ENCODE data around the gene KDM6A.
A peak's percentile ranks its signal among the peaks of the same experiment; 100 is the strongest.
"Not testable (repeated sequence)": the region's sequence is repeated elsewhere in the genome, so short reads cannot be mapped to it uniquely, and the experiment has no call there.

The KDM6A gene

GRCh38 chrX:45007598-45007997, 134.6 kb downstream of the KDM6A start:
- DNase-seq (ENCODE audit: low spot score): no peak

- no peak for DNase-seq (ENCODE audit: low spot score)
Measured at GRCh38 chrX:45009371-45010000, 136.5 kb downstream of the KDM6A start.

- DNase-seq (ENCODE audit: low spot score): no peak
Measured at GRCh38 chrX:45011131-45011530, 138.1 kb downstream of the KDM6A start.

- no peak for DNase-seq (ENCODE audit: low spot score)
Measured at GRCh38 chrX:45011597-45011996, 138.6 kb downstream of the KDM6A start.

- no peak for DNase-seq (ENCODE audit: low spot score)
Measured at GRCh38 chrX:45017946-45018345, 145.0 kb downstream of the KDM6A start.

- no peak for DNase-seq (ENCODE audit: low spot score)
Measured at GRCh38 chrX:45022150-45022549, 149.2 kb downstream of the KDM6A start.

GRCh38 chrX:45024501-45024900, 151.5 kb downstream of the KDM6A start:
- no peak for DNase-seq (ENCODE audit: low spot score)

- DNase-seq (ENCODE audit: low spot score): no peak
Measured at GRCh38 chrX:45026036-45026435, 153.0 kb downstream of the KDM6A start.

- DNase-seq (ENCODE audit: low spot score): no peak
Measured at GRCh38 chrX:45031830-45032378, 158.9 kb downstream of the KDM6A start.

GRCh38 chrX:45035071-45035470, 162.1 kb downstream of the KDM6A start:
- DNase-seq (ENCODE audit: low spot score): no peak

- DNase-seq (ENCODE audit: low spot score): no peak
Measured at GRCh38 chrX:45036161-45036560, 163.2 kb downstream of the KDM6A start.

GRCh38 chrX:45040137-45040536, 167.1 kb downstream of the KDM6A start:
- DNase-seq (ENCODE audit: low spot score): not testable (repeated sequence)

GRCh38 chrX:45046417-45046816, 173.4 kb downstream of the KDM6A start:
- no peak for DNase-seq (ENCODE audit: low spot score)

GRCh38 chrX:45050558-45050957, 177.6 kb downstream of the KDM6A start:
- no peak for DNase-seq (ENCODE audit: low spot score)

GRCh38 chrX:45056428-45057145, 183.6 kb downstream of the KDM6A start:
- DNase-seq (ENCODE audit: low spot score): no peak

GRCh38 chrX:45059906-45060305, 186.9 kb downstream of the KDM6A start:
- DNase-seq (ENCODE audit: low spot score): not testable (repeated sequence)

GRCh38 chrX:45063319-45064095, 190.5 kb downstream of the KDM6A start:
- DNase-seq (ENCODE audit: low spot score): no peak

GRCh38 chrX:45068569-45068968, 195.6 kb downstream of the KDM6A start:
- no peak for DNase-seq (ENCODE audit: low spot score)

- peak; percentile 71 for DNase-seq (ENCODE audit: low spot score)
Measured at GRCh38 chrX:45070116-45071007, 197.4 kb downstream of the KDM6A start.

GRCh38 chrX:45073011-45073410, 200.0 kb downstream of the KDM6A start:
- not testable (repeated sequence) for DNase-seq (ENCODE audit: low spot score)

GRCh38 chrX:45077748-45078424, 204.9 kb downstream of the KDM6A start:
- peak; percentile 25 for DNase-seq (ENCODE audit: low spot score)
